Measurements from ENCODE around the gene SPRED1. TPM values are rescaled to one million over a fixed set of nuclear protein-coding genes. Genes with fewer than 3 reads are reported as not detected.

The SPRED1 gene
- total and polyA plus RNA-seq, 2 of the 4 experiments (the other 2 are of a cell fraction) = 6.6 to 17.9 TPM

- H3K4ac ChIP-seq (ENCODE audit: low read depth, low read length) = no peak overlapping the region
- in situ Hi-C loops (cut with MboI; ENCODE audit: low sequenced_read_pairs) (no loop called here), dilution Hi-C loops (cut with HindIII; ENCODE audit: low sequenced_read_pairs, unreplicated experiment) (no loop called here), intact Hi-C loops (cut with micrococcal nuclease) (no loop called here)
- H3K9ac ChIP-seq (ENCODE audit: low read depth, low read length) = no peak overlapping the region
- no peaks in the 10 kb centered on the region for H3K79me1 ChIP-seq (ENCODE audit: low read depth in 1 of 2, low read length in 2 of 2)
- H3K4me3 ChIP-seq (ENCODE audit: insufficient read depth, low read depth, low read length) = no peak overlapping the region
- no peak overlapping the region for H2AFZ ChIP-seq (replicated peaks; ENCODE audit: low read length, poor library complexity)
- no peaks in the 10 kb centered on the region for H4K20me1 ChIP-seq (ENCODE audit: insufficient read depth, low read length)
- POLR2A ChIA-PET (ENCODE audit: unreplicated experiment) = no interaction called here
- H2BK20ac ChIP-seq (ENCODE audit: low read depth, low read length) = no peak overlapping the region
- H3K18ac ChIP-seq (ENCODE audit: low read depth, low read length) = no peak overlapping the region
- peaks cover 7% of the 10 kb centered on the region for H3K9me1 ChIP-seq (ENCODE audit: insufficient read depth, low read length)
- H3K23ac ChIP-seq (ENCODE audit: low read depth, low read length) = no peak overlapping the region
- no peak overlapping the region for H2AK5ac ChIP-seq (ENCODE audit: low read depth, low read length)
- DNase-seq (peak; percentile 64), ATAC-seq (ENCODE audit: low read depth) (peak; percentile 79)
- no peak for TF ChIP-seq POLR2A (IDR thresholded peaks at IDR 0.05; ENCODE audit: low read depth, low read length)
- TF ChIP-seq USF2 (IDR thresholded peaks at IDR 0.05; ENCODE audit: low read depth, low read length) = no peak
- TF ChIP-seq BHLHE40 (IDR thresholded peaks at IDR 0.05; ENCODE audit: low read depth, low read length) = no peak
- no peak for TF ChIP-seq CEBPB (IDR thresholded peaks at IDR 0.05; ENCODE audit: low read depth, low read length)
- TF ChIP-seq CHD1 (IDR thresholded peaks at IDR 0.05; ENCODE audit: low read depth, low read length) = no peak
- TF ChIP-seq MXI1 (IDR thresholded peaks at IDR 0.05; ENCODE audit: borderline replicate concordance, low read depth, low read length) = no peak
- no peak for TF ChIP-seq MAZ (IDR thresholded peaks at IDR 0.05; ENCODE audit: borderline replicate concordance, low read depth, low read length)
- no peaks in the 10 kb centered on the region for H3K27me3 ChIP-seq (ENCODE audit: control insufficient read depth, insufficient read depth, low read length)
- H2BK120ac ChIP-seq (ENCODE audit: low read depth, low read length) = no peak overlapping the region
- no peak overlapping the region for H3K14ac ChIP-seq (replicated peaks; ENCODE audit: low read depth, low read length)
- peak overlapping the region; percentile 12; the same call in 1 of the 2 replicates for H3K4me2 ChIP-seq (ENCODE audit: low read depth, low read length)
- H2AK9ac ChIP-seq (replicated peaks; ENCODE audit: low read depth, low read length, poor library complexity) = no peak overlapping the region
- no peak overlapping the region for H3K27ac ChIP-seq (ENCODE audit: insufficient read depth, low read length)
- WGBS, 2 experiments (ENCODE audit: extremely low coverage in 2 of 2, insufficient read length in 1 of 2) = no CpG with 5 or more reads among the region's 4 CpGs
- H3K4me1 ChIP-seq (ENCODE audit: control insufficient read depth, insufficient read depth, low read length) = peaks cover 5% of the 10 kb centered on the region
- H3K9me3 ChIP-seq (ENCODE audit: control insufficient read depth, insufficient read depth, low read length) = no peaks in the 10 kb centered on the region
- H4K8ac ChIP-seq (ENCODE audit: low read depth in 2 of 2, low read length in 2 of 2) = no peak overlapping the region
- H4K91ac ChIP-seq (ENCODE audit: insufficient read depth, low read depth, low read length) = no peak overlapping the region
- no peak overlapping the region for H3K56ac ChIP-seq (ENCODE audit: extremely low read depth, insufficient read depth, low read length)
- no TSS peak for BruUV-seq (replicated peaks)
- no peaks in the 10 kb centered on the region for H3K36me3 ChIP-seq (ENCODE audit: control insufficient read depth, insufficient read depth, low read length)
- H2BK15ac ChIP-seq (ENCODE audit: low read depth, low read length) = no peak overlapping the region
- H4K5ac ChIP-seq (ENCODE audit: low read depth, low read length) = no peak overlapping the region
- H2BK5ac ChIP-seq (ENCODE audit: low read depth, low read length, poor library complexity, severe bottlenecking) = no peak overlapping the region
- CTCF ChIA-PET = no interaction called here
Observed at GRCh38 chr15:38216763-38217162, 35.9 kb upstream of the SPRED1 start.
